HG03442 (cell line): ENCODE data around the gene MYL4.
"Not testable (repeated sequence)": the region's sequence is repeated elsewhere in the genome, so short reads cannot be mapped to it uniquely, and the experiment has no call there.

ENCODE experiments used
- ATAC-seq: cut with Tn5 transposase; IDR thresholded peaks from one replicate; pipeline ENCODE4 v1.9.1; 2021; ENCODE audit warnings: mild to moderate bottlenecking, moderate library complexity; ENCODE audit not compliant: unreplicated experiment

The MYL4 gene

DNA sequence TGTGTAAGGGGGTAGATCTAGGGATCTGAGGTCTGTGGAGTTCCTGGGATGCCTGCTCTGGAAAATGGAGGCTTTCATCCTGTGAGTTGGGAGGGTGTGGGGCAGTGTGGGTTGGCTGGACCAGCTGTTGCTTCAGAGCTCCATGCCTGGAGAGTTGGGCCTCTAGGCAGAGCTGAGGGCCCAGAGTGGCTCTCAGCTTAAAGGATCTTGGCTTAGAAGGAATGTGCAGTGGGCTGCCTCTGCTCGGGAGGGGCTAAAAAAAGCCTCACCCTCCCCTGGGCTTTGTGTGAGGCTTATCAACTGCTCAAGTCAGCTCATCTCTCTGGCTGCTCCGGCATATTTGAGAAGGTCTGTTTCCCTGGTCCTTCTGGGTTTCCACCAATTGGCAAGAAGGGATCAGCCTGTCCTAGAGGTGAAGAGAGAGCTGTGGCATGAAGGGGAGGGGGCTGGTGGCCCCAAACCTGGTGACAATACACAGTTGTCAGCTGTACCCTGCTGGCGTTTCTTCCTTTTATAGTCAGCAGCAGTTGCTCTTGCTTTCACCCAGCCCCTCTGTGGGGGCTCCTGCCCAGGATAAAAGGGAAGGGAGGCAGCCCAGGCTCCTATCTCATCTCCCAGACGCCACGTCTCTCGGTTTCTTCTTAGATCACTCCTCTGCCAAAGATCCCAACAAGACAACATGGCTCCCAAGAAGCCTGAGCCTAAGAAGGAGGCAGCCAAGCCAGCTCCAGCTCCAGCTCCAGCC, at the start of gene MYL4:
MYL4 (plus strand) TSS at position 605 of the 745 bp plus-strand sequence; CDS start at position 680, 75 bp downstream.
- no peak for ATAC-seq

DNA sequence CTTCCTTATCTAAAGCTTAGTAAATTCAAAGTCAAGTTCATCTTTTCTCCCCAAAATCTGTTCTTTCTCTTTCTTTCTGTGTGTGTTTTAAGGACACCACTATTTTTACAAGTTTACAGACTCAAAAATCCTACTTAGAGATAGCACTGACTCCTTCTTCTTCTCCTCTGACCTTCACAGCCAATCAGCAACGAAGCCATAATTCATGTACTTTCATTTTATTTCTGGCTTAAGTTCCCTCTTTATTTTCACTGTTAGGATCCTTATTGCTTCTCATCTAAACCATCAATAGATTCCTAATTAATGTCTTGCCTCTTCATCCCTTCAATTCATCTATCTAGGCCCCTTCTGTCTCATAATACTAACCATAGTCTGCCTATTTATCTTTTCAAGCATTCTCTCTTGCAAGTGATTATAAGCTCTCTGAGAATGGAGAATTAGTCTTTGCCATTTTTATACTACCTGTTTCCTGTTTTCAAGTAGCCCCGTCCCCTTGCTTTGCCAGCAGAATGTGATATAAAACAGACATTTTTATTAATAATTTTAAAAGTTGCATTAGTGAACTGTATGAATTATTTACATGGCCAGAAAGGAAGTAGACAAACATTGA, 47.0 kb upstream of the MYL4 start:
- ATAC-seq = no peak

DNA sequence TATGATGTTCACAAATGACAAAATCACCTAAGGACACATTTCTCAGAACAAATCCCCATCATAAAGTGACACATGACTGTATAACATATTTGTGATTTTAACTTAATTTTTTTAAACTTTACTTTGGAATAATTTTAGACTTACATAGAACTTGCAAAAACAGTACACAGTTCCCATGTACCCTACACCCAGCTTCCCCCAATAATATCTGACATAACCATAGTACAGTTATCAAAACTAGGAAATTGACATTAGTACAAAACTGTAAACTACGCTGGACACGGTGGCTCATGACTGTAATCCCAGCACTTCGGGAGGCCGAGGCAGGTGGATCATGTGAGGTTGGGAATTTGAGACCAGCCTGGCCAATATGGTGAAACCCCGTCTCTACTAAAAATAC, 44.9 kb upstream of the MYL4 start:
- no peak for ATAC-seq

DNA sequence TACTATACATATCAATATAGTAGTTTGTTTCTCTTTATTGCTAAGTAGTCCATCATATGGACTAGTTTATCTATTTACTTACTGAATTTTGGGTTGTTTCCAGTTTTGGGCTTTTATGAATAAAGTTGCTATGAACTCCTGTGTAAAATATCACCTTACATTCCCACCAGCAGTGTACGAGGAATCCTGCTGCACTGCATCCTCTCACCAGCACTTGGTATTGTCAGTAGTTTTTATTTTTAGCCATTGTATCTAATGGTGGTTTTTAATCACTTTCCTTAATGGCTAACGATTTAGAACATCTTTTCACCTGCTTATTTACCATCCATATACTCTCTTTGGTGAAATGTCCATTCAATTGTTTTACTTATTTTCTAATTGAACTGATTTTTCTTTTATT, 44.0 kb upstream of the MYL4 start:
- ATAC-seq = no peak

DNA sequence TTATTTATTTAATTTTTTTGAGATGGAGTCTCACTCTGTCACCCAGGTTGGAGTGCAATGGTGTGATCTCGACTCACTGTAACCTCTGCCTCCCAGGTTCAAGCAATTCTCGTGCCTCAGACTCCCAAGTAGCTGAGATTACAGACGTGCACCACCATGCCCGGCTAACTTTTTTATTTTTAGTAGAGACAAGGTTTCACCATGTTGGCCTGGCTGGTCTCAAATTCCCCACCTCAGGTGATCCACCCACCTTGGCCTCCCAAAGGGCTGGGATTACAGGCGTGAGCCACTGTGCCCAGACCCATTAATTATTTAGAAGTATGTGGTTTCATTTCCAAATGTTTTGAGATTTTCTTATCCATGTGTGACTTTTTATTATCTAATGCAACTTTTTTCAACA, 42.3 kb upstream of the MYL4 start:
- not testable (repeated sequence) for ATAC-seq

DNA sequence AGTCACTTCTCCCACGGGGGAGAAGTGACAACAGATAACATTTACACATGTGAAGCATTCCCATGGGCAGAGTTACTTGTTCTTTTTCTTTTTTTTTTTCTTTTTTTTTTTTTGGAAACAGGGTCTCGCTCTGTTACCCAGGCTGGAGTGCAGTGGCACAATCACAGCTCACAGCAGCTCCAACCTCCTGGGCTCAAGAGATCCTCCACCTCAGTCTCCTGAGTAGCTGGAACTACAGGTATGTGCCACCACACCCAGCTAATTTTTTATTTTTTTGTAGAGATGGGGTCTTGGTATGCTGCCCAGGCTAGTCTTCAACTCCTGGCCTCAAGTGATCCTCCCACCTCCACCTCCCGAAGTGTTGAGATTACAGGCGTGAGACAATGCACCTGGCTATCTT, 40.3 kb upstream of the MYL4 start:
- ATAC-seq = not testable (repeated sequence)

DNA sequence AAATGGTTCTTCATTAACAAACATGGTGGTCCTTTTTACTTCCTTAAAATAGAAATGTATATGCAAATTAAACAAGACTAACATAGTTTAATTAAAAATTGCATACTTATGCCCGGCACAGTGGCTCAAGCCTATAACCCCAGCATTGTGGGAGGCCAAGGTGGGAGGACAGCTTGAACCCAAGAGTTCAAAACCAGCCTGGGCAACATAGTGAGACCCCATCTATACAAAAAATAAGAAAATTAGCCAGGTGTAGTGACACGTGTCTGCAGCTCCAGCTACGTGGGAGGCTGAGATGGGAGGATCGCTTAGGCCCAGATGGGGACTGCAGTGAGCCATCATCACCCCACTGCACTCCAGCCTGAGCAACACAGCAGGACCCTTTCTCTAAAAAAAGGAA, 38.4 kb upstream of the MYL4 start:
- ATAC-seq = no peak

DNA sequence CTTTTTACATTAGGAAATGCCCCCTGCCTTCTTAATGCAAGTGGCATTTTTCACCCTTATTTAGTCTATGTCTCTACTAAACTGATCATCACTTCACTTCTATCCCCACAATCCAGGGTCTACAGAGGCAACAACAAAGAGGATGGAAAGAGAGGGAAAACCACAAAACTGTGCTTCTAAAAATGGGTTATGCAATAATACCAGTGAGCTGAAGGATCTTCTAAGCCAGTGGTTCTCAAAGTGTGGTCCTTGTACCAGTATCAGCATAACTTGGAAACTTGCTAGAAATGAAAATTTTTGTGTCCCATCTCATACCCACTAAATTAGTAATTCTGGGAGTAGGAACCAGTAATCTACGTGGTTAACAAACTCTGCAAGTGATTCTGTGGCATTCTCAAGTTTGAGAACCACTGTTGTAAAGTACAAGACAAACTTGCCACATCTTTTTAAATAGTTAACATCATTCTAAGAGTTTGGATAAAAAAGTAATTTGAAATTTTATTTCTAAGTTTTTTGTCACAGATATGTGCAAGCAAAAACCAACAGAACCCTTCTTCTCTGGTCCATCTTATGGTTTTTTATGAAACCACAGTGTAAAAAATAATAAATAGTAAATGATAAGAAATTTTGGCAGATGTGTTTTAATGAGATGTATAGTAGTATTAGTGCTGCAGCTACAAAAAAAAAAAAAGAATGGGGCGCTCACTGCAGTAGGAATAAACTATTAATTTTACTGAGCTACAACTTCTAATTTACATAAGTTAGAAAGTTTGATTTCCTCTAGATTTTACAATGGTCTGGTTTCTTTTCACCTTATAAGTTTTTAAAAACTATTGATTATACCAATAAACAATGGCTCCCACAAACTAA, 36.2 kb upstream of the MYL4 start:
- ATAC-seq = no peak

DNA sequence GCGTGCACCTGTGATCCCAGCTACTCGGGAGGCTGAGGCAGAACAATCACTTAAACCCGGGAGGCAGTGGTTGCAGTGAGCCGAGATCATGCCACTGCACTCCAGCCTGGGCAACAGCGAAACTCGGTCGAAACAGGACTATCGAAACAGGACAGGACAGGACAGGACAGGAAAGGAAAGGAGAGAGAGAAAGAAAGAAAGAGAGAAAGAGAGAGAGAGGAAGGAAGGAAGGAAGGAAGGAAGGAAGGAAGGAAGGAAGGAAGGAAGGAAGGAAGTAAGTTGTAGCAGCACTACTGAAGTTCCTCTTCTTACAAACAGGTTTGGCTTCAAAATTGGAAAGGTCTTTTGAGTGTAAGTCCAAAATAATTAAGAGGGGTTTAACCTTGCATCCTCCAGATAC, 34.3 kb upstream of the MYL4 start:
- ATAC-seq = not testable (repeated sequence)

DNA sequence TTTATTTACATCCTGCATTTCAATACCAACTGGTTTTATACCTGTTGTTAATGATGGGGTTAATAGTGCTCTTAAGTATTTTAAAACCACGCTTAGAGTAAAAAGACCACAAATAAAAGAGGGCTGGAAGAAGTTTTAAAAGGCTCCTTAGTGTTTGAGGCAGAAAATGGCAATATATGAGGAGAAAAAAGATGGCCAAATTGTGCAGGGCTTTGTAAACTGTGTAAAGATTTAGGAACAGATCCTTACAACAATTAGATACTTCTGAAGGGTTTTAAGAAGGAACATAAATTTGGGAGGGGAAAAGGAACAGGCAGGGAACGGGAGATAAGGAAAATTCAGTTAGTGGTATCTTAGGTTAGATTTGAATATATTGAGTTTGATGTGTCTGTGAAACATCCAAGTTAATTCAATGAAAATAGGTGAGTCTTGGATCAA, 32.7 kb upstream of the MYL4 start:
- no peak for ATAC-seq

DNA sequence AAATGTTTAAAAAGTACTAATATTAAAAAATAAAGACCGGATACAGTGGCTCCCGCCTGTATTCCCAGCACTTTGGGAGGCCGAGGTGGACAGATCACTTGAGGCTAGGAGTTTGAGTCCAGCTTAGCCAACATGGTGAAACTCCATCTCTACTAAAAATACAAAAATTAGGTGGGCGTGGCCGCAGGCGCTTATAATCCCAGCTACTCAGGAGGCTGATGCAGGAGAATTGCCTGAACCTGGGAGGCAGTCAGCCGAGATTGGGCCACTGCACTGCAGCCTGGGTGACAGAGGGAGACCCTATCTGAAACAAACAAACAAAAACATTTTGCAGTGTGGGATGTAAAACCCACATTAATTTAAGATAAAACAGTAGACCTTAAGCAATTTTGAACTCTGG, 31.9 kb upstream of the MYL4 start:
- no peak for ATAC-seq

DNA sequence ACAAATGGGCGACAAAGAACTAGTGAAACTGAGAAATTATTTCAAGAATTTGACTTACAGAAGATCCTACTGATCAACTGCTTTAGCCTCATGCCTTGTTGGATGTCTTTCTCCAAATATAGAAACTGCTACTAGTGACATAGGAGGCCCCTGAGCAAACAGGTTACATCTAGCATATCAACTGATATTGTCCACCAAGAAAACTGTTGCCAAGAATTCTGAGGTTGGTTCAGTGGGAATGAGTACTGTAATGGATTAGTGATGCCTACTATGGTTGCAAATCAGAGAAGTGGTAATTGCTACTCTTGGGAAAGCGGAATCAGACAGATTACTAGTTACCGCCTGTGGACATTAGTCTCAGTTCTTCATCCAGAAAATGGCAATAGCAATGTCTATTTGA, 30.0 kb upstream of the MYL4 start:
- no peak for ATAC-seq

DNA sequence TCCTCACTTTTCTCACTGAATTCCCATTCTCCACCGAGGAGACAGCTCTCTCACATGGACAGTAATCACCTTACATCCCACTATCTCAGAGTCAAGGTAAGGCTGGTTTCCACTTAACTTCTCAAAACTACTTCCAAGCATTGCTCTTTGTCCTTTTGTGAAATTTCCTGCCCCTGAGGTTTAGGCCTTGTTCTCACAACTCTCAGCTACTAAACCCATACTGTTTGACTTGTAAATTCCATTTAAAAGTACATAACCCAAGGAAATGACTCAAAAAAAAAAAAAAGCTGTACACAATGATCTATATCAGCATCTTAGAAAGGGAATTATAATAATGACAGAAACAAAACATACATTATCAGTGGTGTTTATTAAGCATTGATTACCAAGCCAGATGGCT, 28.8 kb upstream of the MYL4 start:
- ATAC-seq = no peak

DNA sequence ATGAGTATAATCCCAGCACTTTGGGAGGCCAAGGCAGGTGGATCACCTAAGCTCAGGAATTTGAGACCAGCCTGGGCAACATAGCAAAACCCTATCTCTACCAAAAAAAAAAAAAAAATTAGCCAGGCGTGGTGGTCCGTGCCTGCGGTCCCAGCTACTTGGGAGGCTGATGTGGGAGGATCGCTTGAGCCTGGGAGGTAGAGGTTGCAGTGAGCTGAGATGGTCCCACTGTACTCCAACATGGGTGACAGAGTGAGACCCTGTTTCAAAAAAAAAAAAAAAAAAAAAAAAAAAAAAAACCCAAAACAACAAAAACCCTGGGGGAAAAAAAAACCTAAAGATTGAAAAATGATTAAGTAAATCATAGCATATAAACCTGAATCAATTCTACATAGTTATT, 28.2 kb upstream of the MYL4 start:
- not testable (repeated sequence) for ATAC-seq

DNA sequence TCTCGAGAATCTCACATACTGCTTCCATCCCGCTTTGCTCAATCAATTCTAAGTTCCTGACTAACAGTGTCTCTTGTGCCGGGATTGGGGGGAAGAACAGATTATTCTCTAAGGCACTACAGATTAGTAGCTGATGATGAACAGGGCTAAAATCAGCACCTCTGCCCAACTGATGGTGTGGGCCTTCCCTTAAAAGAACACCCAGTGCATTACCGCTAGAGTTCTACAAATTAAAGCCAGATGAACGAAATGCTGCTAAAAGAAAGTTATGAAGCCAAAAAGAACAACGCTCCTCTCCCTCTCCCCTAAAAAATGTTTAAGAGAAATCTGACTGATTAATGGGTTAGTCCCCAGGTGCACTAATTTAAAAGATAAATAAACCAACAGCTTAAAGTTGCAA, 24.5 kb upstream of the MYL4 start:
- no peak for ATAC-seq

DNA sequence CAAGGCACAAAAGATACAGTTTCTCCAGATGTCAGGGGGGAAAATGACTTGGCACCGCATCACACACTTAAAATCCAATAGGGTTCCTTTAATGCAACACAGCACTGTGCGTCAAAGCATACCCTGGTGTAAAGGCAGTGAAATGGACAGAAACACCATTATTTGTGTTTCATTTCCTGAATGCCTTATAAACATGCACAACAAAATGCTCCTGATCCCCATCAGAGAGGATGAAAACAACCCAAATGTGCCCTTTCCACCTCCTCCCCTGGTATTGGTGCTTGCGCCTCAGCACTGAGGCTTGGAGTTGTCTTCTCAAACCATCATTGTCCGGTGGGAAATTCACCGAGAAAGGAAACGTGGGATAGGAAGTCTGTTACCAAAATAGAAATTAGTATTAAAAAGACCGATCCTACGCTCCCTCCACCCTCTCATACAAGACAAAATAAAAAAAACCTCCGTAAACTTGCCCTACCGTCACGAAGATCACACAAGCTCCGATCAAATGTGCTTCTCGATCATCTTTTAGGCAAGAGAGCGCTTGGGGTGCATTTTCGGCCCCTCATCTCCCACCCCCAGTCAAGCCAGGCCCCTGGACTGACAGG, 20.8 kb upstream of the MYL4 start:
- no peak for ATAC-seq

DNA sequence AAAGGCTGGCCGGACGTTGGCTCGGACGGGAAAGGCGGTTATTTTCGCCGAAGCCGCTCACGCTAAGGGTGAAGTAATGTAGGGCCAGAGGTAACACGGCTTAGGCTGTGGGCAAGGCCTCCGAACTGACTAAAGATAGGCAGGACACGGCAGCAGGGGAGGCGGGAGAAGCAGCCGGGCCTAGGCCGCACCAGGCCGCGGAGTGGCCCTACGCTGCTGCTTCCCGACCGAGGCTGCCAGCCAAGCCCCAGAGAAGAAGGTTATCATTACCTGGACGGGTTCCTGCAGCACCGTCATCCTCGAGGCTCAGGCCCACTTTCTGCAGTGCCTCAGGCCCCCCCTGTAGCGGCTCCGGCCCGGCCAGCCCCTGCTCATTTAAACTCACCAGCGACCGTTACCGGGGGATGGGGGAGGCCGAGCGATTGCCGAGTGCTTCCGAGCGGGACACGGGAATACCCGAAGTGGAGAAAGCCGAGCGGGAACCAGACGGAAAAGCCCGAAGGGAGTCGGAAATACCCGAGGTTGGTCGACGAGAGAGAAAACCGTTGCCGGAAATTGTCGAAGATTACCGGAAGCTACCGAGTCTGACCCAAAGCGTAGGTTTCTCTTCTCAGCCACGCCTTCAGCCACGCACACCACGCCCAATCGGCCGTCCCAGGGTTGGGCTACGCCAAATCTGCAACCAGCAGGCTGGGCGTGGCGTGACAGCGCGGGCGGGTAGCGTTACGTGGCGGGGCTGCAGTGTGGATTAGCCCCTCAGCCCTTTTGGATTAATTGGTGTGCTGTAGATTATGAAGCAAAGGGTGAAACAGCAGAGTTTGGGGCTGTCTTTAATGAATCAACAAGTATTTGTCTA, 20.0 kb upstream of the MYL4 start, which contains the start of gene CDC27:
CDC27 (minus strand) TSS at position 420 of the 856 bp plus-strand sequence; CDS start at position 297, 123 bp downstream.
- peak; percentile 87 for ATAC-seq

DNA sequence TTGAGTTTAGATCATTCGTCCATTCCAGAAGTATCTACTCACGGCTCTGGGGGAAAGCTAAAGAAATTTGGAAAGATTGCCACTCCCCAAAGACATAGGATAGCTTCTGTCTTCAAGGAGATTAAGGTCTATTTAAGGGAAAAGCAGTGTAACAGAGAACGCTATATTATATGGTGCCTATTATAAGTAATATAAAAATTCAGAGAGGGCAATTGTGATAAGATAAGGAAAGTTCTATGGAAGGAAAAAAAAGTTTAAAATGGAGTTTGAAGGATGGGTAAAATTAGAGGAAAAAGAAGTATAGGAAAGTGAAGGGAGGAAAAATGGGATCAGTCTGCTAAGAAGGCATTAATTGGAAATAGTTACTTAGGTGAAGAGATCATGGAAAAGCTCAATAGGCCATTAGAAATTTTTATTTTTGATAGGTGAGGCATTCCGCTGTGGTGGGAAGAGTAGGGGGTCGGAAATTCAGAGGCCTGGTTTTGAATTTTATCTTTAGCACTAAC, 19.4 kb upstream of the MYL4 start:
- ATAC-seq = no peak

DNA sequence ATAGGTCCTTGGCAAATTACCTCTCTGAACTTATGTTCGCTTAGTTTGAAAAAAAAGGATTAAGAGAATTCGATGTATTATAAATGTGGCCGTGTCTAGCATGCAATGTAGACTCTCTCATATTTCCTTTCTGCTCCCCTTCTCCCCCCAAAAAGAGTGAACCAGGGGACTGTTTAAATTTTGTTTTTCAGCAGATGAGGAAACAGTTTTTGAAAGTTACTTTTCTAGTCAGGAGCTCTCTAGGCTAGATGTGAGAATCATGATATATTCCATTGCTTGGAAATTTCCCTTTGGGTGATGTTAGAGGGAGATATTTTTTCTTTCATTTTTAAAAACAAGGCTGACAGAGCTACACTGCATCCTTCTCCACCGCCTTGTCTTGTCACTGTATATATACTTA, 18.9 kb upstream of the MYL4 start:
- ATAC-seq = no peak

DNA sequence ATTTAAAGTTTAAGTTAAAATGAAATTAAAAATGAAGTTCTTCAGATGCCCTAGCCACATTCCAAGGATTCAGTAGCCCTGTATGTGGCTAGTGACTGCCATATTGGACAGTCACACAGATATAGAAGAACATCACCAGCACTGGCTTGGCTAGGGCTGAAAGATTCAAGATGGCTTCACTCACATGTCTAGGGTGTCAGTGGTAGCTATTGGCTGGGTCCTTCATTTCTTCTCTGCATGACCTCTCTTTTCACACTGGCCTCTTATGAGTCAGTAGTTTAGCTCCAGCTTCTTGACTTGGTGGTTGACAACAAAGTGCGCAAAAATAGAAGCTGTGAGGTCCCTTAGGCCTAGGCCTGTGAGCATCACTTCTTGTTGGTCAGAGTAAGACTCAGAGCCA, 18.4 kb upstream of the MYL4 start:
- ATAC-seq = no peak
